Motor neuron (in vitro differentiated cells): ENCODE data around the gene BAG2. TPM values are rescaled to one million over a fixed set of nuclear protein-coding genes. Genes with fewer than 3 reads are reported as not detected.

ENCODE experiments used
- ATAC-seq, 8 experiments: fragments of 200-7000 bp; cut with Tn5 transposase; replicated peaks in 6 of 8; 2 replicates each; pipeline ENCODE4 v1.8.0; 2021; ENCODE audit warnings: mild to moderate bottlenecking in 8 of 8, moderate library complexity in 8 of 8
- H3K27ac ChIP-seq, 2 donors: fragments of 250-450 bp; sonication (Bioruptor Pico); 2 replicates each; pipeline ENCODE4 v1.9.0; 2021; ENCODE audit warnings: antibody characterized with exemption in 2 of 2, mild to moderate bottlenecking in 2 of 2, moderate library complexity in 1 of 2
- H3K4me1 ChIP-seq, 2 donors: fragments of 250-450 bp; sonication (Bioruptor Pico); replicated peaks in 1 of 2; 2 replicates each; pipeline ENCODE4 v1.6.1; 2021; ENCODE audit warnings: antibody characterized with exemption in 2 of 2, mild to moderate bottlenecking in 2 of 2, moderate library complexity in 1 of 2
- H3K4me3 ChIP-seq, 5 donors: fragments of 250-450 bp; sonication (Bioruptor Pico); 2 replicates each; pipeline ENCODE4 v1.9.0; 2021; ENCODE audit warnings: antibody characterized with exemption in 5 of 5, mild to moderate bottlenecking in 5 of 5, moderate library complexity in 4 of 5
- WGBS, 10 experiments: fragments of 450-650 bp; shearing (Covaris generic); methylation state at CpG; one replicate each; pipeline ENCODE4 v1.0.0; 2022; 5-methylcytosine and 5-hydroxymethylcytosine counted together
- in situ Hi-C, 9 experiments: fragments of 400-800 bp; cut with MboI; loops; one replicate each; pipeline ENCODE4 v1.15.0; 2021; ENCODE audit warnings: low sequenced_read_pairs in 9 of 9, low pct_unique_long_range_greater_than_20kb in 2 of 9; ENCODE audit not compliant: unreplicated experiment in 9 of 9
- total RNA-seq, 8 experiments: library from RNA; unstranded; fragments of 300-600 nt; gene quantifications; 2 replicates each; pipeline versions ENCODE4 v1.2.3 to v1.2.4, GENCODE V29; 2022

The BAG2 gene
- total RNA-seq, 8 experiments from 2014 or later: 2.6 to 17.5 (median 5.2) TPM

DNA sequence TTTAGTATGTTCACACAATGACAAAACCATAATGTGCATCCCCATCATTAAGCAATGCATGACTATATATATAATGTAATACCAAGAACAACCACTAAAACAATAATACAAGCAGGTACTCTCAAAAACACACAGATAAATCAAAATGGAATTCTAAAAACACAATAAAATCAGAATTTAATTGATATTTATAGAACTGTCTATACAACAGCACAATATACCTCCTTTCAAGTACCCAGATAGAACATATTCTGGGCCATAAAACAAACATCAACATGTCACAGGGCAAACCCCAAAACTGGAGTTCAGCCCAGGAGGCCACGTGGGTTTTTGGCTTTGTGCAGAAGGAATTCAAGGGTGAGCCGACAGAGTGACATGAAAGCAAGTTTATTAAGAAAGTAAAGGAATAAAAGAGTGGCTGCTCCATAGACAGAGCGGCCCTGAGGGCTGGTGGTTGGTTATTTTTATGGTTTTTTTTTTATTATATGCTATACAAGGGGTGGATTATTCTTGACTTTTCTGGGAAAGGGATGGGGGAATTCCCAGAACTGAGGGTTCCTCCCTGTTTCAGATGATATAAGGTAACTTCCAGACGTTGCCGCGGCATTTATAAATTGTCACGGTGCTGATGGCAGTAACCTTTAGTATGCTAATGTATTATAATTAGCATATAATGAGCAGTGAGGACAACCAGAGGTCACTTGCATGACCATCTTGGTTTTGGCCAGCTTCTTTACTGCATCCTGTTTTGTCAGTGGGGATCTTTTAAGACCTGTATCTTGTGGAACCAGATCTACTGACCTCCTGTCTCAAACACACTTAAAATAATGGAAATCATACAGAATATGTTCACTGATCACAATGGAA lies 44.3 kb downstream of the BAG2 start:
- 40 to 100% (median 76%) methylated on average over 1 to 7 of the region's 7 CpGs; no CpG with 5 or more reads in 1 of the 10 experiments for WGBS, 10 experiments
- H3K4me1 ChIP-seq: peaks cover 0 to 6% of the 10 kb centered on the region in 2 donors
- H3K4me3 ChIP-seq: no peak overlapping the region
- ATAC-seq: peak in 3 of 8 experiments; percentile 50 to 73 (median 65)
- H3K27ac ChIP-seq: no peak overlapping the region
- in situ Hi-C loops: no loop called here

GRCh38 chr6:57217270-57217669 lies 45.1 kb downstream of the BAG2 start:
- 94 to 100% (median 96%) methylated on average over 5 to 11 of the region's 11 CpGs for WGBS, 10 experiments
- no peak overlapping the region for H3K27ac ChIP-seq
- peaks cover 0 to 6% of the 10 kb centered on the region in 2 donors for H3K4me1 ChIP-seq
- no peak overlapping the region for H3K4me3 ChIP-seq
- in situ Hi-C loops: no loop called here
- ATAC-seq: no peak

- no peak overlapping the region for H3K27ac ChIP-seq
- ATAC-seq: no peak
- in situ Hi-C loops: no loop called here
- H3K4me3 ChIP-seq: no peak overlapping the region
- WGBS, 10 experiments: 88 to 100% (median 98%) methylated on average over 1 to 2 of the region's 2 CpGs
- H3K4me1 ChIP-seq: peaks cover 0 to 6% of the 10 kb centered on the region in 2 donors
Observed at GRCh38 chr6:57220083-57220703, 48.1 kb downstream of the BAG2 start.

DNA sequence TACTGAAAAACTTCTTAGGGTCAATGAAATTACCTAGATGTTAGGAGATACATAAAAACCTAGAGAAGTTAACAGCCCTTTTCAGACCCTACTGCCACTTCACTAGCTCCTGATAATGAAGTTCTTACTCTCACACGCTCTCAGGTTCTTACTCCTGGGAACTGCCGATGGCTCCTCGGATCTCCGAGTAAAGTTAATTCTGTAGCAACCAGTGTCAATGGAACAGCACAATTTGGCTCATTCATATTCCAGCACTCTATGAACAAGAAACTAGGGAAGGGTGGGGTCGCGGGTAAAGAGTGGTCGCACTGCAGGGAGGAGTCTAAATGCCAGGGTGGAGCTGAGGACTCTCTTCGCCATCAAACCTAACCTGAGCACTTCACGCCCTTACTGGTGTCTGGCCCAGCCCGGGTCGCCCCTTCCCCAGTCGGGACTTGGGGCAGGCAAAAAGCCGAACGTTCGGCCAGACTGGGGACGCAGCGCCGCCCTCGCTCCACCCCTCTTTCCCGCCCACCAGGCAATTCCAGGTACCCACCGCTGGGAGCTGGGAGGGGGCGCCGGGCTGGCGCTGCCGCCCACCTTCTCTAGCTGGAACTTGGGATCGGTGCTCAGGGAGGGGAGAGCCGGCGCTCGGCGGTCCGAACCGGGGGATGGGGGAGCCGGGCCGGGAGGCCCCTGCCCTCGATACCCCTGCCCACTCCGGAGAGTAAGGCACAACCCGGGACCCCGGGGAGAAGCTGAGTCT lies 49.2 kb downstream of the BAG2 start:
- peaks cover 3 to 8% of the 10 kb centered on the region in 2 donors for H3K4me1 ChIP-seq
- WGBS, 10 experiments: 0% methylated on average over 1 to 8 of the region's 38 CpGs
- ATAC-seq: peak; percentile 41 to 77 (median 74)
- in situ Hi-C loops: no loop called here
- H3K4me3 ChIP-seq: peak overlapping the region; percentile 72 to 95 (median 82)
- peak overlapping the region; percentile 65 to 83 for H3K27ac ChIP-seq

- Histone ChIP-seq H3K4me3 (peak within 1 kb of the TSS; percentile 72 to 95 (median 82)), H3K27ac (peak within 1 kb of the TSS; percentile 65 to 83), H3K4me1 (peaks cover 7 to 12% of the 10 kb centered on the region in 2 donors)
- 0 to 7% (median 0%) methylated on average over 2 to 24 of the region's 69 CpGs for WGBS, 10 experiments
- peak; percentile 77 to 90 (median 84) for ATAC-seq
- in situ Hi-C loops: no loop called here
Observed at GRCh38 chr6:57221936-57222742, 50.0 kb downstream of the BAG2 start, which contains the start of gene RAB23. RAB23 (minus strand) TSS chr6:57222307; CDS start chr6:57210380, 11,927 bp downstream.

- no peak for ATAC-seq
- peaks cover 7 to 12% of the 10 kb centered on the region in 2 donors for H3K4me1 ChIP-seq
- H3K4me3 ChIP-seq: peak overlapping the region; percentile 72 to 95 (median 82)
- 10 to 89% (median 59%) methylated on average over 1 to 5 of the region's 5 CpGs for WGBS, 10 experiments
- H3K27ac ChIP-seq: no peak overlapping the region
- in situ Hi-C loops: no loop called here
Observed at GRCh38 chr6:57222743-57223077, 50.6 kb downstream of the BAG2 start.

DNA sequence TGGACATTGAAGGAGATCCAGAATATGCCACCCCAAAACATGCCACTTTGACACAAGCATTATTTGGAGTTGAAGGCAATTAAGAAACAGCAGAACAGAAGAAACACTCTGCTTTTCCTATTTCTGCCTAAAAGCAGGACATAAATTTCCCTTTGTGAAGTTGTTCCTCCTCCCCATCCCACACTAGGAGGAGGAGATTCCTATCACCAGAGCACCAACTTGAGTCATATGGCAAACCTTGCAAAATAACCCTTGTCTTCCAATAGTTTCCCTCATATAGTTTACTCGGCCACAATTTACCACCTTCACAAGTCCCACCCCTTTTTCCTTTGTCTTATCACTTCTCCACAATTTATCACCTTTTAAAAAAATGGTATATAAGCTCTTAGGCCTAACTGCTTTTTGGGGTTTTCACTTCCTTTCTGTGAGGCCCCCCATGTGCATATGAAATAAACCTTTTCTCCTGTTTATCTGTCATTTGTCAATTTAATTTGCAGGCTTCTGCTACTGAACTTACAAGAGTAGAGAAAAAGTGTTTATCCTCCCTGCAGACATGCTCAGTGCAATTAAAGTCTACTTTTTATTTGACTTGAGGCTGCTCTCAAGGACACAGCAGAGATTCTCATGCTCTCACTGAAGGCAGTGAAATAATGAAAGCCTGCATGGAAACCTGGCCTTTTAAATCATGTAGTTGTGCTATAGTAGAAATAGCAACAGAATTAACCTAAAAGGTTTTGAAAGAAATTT lies 52.8 kb downstream of the BAG2 start:
- no peak overlapping the region for H3K27ac ChIP-seq
- ATAC-seq: no peak
- WGBS, 10 experiments: 0 to 100% (median 53%) methylated on average over 1 of the region's 1 CpG; no CpG with 5 or more reads in 2 of the 10 experiments
- in situ Hi-C loops: no loop called here
- H3K4me1 ChIP-seq: peaks cover 7 to 12% of the 10 kb centered on the region in 2 donors
- H3K4me3 ChIP-seq: no peak overlapping the region

- peaks cover 6 to 7% of the 10 kb centered on the region in 2 donors for H3K4me1 ChIP-seq
- in situ Hi-C loops: no loop called here
- WGBS, 10 experiments: 13 to 67% (median 31%) methylated on average over 1 to 2 of the region's 2 CpGs; no CpG with 5 or more reads in 4 of the 10 experiments
- H3K4me3 ChIP-seq: no peak overlapping the region
- ATAC-seq: no peak
- H3K27ac ChIP-seq: no peak overlapping the region
Observed at GRCh38 chr6:57226221-57226620, 54.1 kb downstream of the BAG2 start.

Other genes with a start within 250 kb of the BAG2 start
- 10 to 100 TPM in 4 of 8 experiments, 1 to 10 TPM in 4; 2.0 to 40.4 (median 10.1) TPM for gene BEND6, start 217.2 kb upstream of the BAG2 start, total RNA-seq
- gene KIAA1586, start 125.6 kb upstream of the BAG2 start, total RNA-seq: 10 to 100 TPM; 19.2 to 43.3 (median 26.2) TPM
- 10 to 100 TPM; 47.0 to 74.7 (median 54.3) TPM for gene ZNF451, start 82.1 kb upstream of the BAG2 start, total RNA-seq
- gene RAB23, start 50.0 kb downstream of the BAG2 start, total RNA-seq: 10 to 100 TPM; 10.3 to 41.4 (median 12.4) TPM
- gene PRIM2, start 145.3 kb downstream of the BAG2 start, total RNA-seq: 10 to 100 TPM in 3 of 8 experiments, 1 to 10 TPM in 5; 4.4 to 28.3 (median 9.2) TPM